DOHH2 (cell line): Measurements from ENCODE around the gene PLPPR3.

Experiments
- H3F3A ChIP-seq: fragments of 200-600 bp; sonication (generic), shearing (Covaris generic); 2 replicates; pipeline ENCODE4 v1.6.0; 2016; ENCODE audit warnings: antibody characterized with exemption, mild to moderate bottlenecking; ENCODE audit not compliant: control insufficient read depth, insufficient read depth
- H3K27ac ChIP-seq: fragments of 200-600 bp; sonication (generic); 2 replicates; pipeline ENCODE4 v1.5.1; 2014; ENCODE audit warnings: low read depth, mild to moderate bottlenecking, low read length, moderate library complexity
- H3K27me3 ChIP-seq: fragments of 200-600 bp; sonication (generic); 2 replicates; pipeline ENCODE4 v1.6.1; 2014; ENCODE audit warnings: mild to moderate bottlenecking, low read length, mixed read lengths; ENCODE audit not compliant: control insufficient read depth
- H3K36me3 ChIP-seq: fragments of 200-600 bp; sonication (generic); 2 replicates; pipeline ENCODE4 v1.6.1; 2014; ENCODE audit warnings: mild to moderate bottlenecking, low read length, moderate library complexity, mixed read lengths; ENCODE audit not compliant: control insufficient read depth
- H3K4me1 ChIP-seq: fragments of 200-600 bp; sonication (generic); 2 replicates; pipeline ENCODE4 v1.6.1; 2014; ENCODE audit warnings: mild to moderate bottlenecking, low read length, mixed read lengths; ENCODE audit not compliant: control insufficient read depth
- H3K4me2 ChIP-seq: fragments of 200-600 bp; sonication (generic); 2 replicates; pipeline ENCODE4 v1.6.0; 2014; ENCODE audit warnings: mild to moderate bottlenecking, low read length, moderate library complexity
- H3K4me3 ChIP-seq: fragments of 200-600 bp; sonication (generic); 2 replicates; pipeline ENCODE4 v1.5.1; 2014; ENCODE audit warnings: mild to moderate bottlenecking, low read length, mixed read lengths
- H3K79me2 ChIP-seq: fragments of 200-600 bp; sonication (generic); 2 replicates; pipeline ENCODE4 v1.6.1; 2014; ENCODE audit warnings: mild to moderate bottlenecking, low read length, mixed read lengths; ENCODE audit not compliant: control insufficient read depth
- H3K9me2 ChIP-seq: fragments of 200-600 bp; sonication (generic); replicated peaks from 2 replicates; pipeline ENCODE4 v1.6.1; 2014; ENCODE audit warnings: mild to moderate bottlenecking, low read length, mixed read lengths; ENCODE audit not compliant: control insufficient read depth
- H3K9me3 ChIP-seq: fragments of 200-600 bp; sonication (generic); 2 replicates; pipeline ENCODE4 v1.6.1; 2014; ENCODE audit warnings: antibody characterized with exemption, low read length, mixed read lengths; ENCODE audit not compliant: control insufficient read depth, insufficient read depth
- H4K20me1 ChIP-seq: fragments of 200-600 bp; sonication (generic); 2 replicates; pipeline ENCODE4 v1.6.0; 2014; ENCODE audit warnings: low read depth, mild to moderate bottlenecking, antibody characterized with exemption, low read length, moderate library complexity; ENCODE audit not compliant: control insufficient read depth, insufficient read depth
- CTCF ChIP-seq: fragments of 200-600 bp; sonication (generic); IDR thresholded peaks from one replicate; pipeline ENCODE4 v1.5.1; 2014; ENCODE audit warnings: antibody characterized with exemption, mild to moderate bottlenecking, low read depth, low read length; ENCODE audit not compliant: poor library complexity, severe bottlenecking
- EZH2phosphoT487 ChIP-seq: fragments of 200-600 bp; sonication (generic); IDR thresholded peaks from 2 replicates; pipeline ENCODE4 v1.6.1; 2017; ENCODE audit warnings: borderline replicate concordance, mild to moderate bottlenecking, antibody characterized with exemption, low read length, moderate library complexity, mixed read lengths

The PLPPR3 gene

DNA sequence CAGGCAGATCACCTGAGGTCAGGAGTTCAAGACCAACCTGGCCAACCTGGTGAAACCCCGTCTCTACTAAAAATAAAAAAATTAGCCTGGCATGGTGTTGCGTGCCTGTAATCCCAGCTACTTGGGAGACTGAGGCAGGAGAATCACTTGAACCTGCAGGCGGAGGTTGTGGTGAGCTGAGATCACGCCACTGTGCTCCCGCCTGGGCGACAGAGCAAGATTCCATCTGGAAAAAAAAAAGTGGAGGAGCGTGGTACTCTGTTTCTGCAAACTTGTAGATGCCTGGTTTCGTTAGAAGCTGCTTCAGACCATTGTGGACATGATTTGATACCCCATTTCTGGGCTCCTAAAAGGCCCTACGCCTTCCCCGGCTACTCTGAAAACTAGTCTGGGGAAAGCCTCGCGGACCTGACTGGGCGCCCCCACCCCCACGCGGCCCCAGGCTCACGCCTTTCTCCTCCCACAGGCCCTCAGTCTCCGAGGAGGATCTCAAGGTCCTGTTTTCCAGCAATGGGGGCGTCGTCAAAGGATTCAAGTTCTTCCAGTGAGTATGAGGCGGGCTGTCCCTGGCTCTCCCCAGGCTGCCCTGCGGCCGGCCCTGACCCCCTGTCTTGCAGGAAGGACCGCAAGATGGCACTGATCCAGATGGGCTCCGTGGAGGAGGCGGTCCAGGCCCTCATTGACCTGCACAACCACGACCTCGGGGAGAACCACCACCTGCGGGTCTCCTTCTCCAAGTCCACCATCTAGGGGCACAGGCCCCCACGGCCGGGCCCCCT, 11.5 kb downstream of the PLPPR3 start:
- H3K79me2 ChIP-seq, result peaks cover 27% of the 10 kb centered on the region
- no peaks in the 10 kb centered on the region for H3K9me2 ChIP-seq
- H3K4me3 ChIP-seq, result no peak overlapping the region
- no peaks in the 10 kb centered on the region for H3K4me1 ChIP-seq
- no peak overlapping the region for H3K4me2 ChIP-seq
- peaks cover 87% of the 10 kb centered on the region for H3K36me3 ChIP-seq
- no peaks in the 10 kb centered on the region for H3K9me3 ChIP-seq
- H3K27ac ChIP-seq, result no peak overlapping the region
- H3K27me3 ChIP-seq, result no peaks in the 10 kb centered on the region
- no peak for TF ChIP-seq EZH2phosphoT487
- no peak for TF ChIP-seq CTCF
- peaks cover 12% of the 10 kb centered on the region for H3F3A ChIP-seq
- peaks cover 13% of the 10 kb centered on the region for H4K20me1 ChIP-seq

GRCh38 chr19:808423-808775, 13.4 kb downstream of the PLPPR3 start:
- Histone ChIP-seq H3F3A (peaks cover 12% of the 10 kb centered on the region), H4K20me1 (peaks cover 18% of the 10 kb centered on the region), H3K4me2 (no peak overlapping the region), H3K9me3 (no peaks in the 10 kb centered on the region), H3K79me2 (peaks cover 45% of the 10 kb centered on the region), H3K9me2 (no peaks in the 10 kb centered on the region), H3K27ac (no peak overlapping the region), H3K27me3 (no peaks in the 10 kb centered on the region), H3K36me3 (peaks cover 89% of the 10 kb centered on the region), H3K4me3 (no peak overlapping the region), H3K4me1 (no peaks in the 10 kb centered on the region)
- no peak for TF ChIP-seq CTCF
- TF ChIP-seq EZH2phosphoT487, result no peak

DNA sequence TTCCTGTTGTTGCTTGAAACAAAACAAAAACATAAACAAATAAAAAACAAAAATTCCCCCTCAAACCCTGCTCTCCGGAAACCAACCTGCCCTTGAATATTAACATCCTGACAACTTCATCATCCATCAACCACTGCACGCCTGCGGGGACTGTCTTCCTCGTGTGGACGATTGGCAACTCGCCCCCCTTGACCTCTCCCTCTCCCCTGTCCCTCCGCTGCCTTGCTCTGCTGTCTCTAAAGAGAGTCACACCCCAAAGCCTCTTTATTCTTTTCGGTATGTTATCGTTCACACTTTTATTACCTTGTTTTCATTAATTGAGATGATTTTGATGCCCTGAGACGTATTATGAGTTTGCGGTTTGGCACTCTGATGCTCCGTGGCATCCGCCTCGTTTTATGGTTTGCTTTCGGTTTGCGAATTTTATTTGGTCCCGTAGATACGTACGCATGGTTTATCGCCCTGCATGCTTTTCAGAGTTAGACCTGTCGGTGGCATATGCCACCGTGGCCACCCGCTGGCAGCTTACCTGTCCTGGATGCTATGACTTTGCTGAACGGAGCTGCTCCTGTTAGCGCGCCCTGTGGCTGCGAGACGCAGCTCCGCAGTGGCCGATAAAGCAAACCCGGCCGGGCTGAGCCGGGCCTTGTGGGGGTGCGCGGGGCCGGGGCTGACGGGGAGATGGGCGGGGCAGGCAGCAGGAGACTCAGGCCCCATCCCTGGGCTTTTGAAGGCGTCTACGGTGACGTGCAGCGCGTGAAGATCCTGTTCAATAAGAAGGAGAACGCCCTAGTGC, 13.9 kb downstream of the PLPPR3 start:
- Histone ChIP-seq H4K20me1 (peaks cover 24% of the 10 kb centered on the region), H3K27ac (no peak overlapping the region), H3K36me3 (peaks cover 92% of the 10 kb centered on the region), H3K4me3 (no peak overlapping the region), H3K9me2 (no peaks in the 10 kb centered on the region), H3F3A (peaks cover 12% of the 10 kb centered on the region), H3K9me3 (no peaks in the 10 kb centered on the region), H3K4me1 (no peaks in the 10 kb centered on the region), H3K27me3 (no peaks in the 10 kb centered on the region), H3K79me2 (peaks cover 51% of the 10 kb centered on the region), H3K4me2 (no peak overlapping the region)
- TF ChIP-seq EZH2phosphoT487 (no peak), CTCF (no peak)
